Stimulated activated CD8-positive, alpha-beta memory T cell treated with anti-CD3 and anti-CD28 coated beads, Interleukin-2, amount 100 ng/mL, for 48 hours (primary cell): ENCODE data around the gene NUP93.

ENCODE experiments used
- DNase-seq, 2 donors: peaks; one replicate each; pipeline ENCODE4 v3.0.0-alpha.2; 2020; ENCODE audit warnings: low read depth in 2 of 2

NUP93 gene

DNA sequence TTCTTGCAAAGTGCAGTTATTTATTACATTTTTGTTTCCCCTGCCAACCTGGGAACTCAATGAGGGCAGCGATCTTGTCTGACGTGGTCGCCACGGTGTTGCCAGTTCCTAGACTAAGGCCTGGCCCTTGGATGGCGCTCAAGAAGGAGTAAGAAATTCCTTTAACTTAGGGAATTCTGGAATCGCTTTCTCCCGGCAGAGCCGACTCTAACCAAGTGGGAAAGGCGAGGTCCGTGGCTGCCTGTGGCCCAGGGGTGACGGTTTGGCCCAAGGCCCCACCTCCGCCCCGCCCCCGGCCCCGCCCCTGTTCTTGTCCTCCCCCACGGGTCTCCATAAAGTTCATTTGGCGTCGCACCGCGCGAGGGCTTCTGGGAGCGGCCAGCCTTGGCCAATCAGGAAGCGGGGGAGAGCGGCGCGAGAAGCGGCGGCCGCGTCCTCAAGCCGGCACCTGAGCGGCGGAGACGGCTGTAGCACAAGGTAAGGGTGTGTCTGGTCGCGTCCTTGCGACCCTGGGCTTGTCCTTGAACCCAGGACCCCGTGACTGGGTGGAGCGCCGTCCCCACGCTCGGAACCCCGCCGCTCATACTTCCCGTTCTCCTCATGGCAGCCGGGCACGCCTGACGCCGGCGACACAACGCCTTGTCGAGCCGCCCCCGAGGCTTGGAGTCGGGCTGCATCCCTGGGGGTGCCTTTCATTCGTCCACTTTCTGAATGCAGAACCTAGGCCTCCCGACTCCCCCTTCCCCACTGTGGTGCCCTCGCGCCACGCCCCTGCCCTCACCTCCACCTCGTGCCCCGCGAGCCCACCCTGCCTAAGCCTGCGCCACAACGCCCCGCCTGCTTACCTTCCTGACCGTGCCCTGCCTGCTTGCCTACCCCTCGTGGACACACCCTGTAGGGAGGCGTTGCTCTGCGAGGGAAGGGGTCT is at the start of gene NUP93:
NUP93 (plus strand) TSS at position 395 of the 928 bp plus-strand sequence. CDS start 18,119 bp downstream, outside the sequence.
- peak; percentile 83 to 85 for DNase-seq

GRCh38 chr16:56681939-56682702 is 47.8 kb upstream of the NUP93 start, which contains the start of gene MT1X:
Gene MT1X, plus strand, starts transcription at chr16:56682470. Its CDS starts 71 bp downstream, at chr16:56682541.
- DNase-seq, result peak; percentile 89

- DNase-seq, result no peak
Measured at GRCh38 chr16:56682703-56683397, 47.1 kb upstream of the NUP93 start.

DNA sequence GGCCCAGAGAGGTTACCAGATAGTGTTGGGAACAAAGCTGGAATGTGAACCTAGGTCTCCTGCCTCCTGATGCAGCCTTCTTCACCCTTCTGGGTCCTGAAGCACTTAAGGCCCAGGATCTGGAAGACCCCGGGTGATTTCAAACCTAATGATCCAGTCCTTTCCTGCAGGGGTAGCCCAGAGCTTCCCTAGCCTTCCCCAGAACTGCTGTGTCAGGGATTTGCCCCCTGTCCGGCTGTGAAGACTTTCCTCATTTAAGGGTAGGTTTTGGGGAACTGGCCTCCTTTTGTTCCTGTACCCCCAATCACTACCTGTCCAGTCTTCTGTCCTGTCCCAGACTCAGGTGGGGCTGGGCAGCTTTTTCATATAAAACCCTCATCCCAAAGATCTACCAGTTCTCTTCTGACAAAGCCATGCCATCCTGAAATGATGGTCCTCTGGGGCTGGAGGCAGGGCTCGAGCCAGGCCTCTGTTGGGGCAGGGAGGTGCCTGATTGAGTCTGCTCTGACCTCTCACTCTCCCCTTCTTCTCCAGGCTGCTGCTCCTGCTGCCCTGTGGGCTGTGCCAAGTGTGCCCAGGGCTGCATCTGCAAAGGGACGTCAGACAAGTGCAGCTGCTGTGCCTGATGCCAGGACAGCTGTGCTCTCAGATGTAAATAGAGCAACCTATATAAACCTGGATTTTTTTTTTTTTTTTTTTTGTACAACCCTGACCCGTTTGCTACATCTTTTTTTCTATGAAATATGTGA is 46.3 kb upstream of the NUP93 start:
- no peak for DNase-seq

- no peak for DNase-seq
Measured at GRCh38 chr16:56684256-56684925, 45.5 kb upstream of the NUP93 start.

DNA sequence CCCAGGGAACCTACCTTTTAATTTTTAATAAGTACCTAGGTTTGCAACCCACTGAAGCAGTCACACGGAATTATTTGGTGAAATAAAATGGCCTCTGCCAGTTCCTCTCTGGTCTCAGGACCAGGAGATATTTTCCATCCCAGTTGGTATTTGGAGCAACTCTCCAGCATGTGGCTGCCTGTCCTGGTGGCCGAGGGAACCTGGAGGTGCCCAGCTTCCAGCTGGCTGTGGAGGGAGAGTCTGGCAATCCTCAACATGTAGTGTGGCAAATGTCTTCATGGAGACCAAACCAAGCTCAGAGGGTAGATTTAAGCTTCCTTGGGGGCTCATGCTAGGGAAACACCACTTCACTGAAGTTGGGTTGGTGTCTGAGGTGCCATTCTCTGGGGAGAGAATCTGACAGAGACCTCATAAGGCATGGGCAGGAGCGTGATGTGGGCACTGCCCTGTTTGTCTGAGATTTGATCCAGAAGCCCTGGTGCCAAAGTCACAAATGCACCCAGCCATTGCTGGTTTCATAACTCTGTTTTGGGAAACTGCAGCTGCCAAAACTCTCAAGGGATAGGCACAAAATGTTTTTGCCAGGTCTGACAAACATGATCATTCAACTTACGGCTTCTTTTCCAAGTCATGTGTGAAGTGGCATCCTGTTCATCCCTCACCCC is 44.9 kb upstream of the NUP93 start:
- DNase-seq, result no peak

DNA sequence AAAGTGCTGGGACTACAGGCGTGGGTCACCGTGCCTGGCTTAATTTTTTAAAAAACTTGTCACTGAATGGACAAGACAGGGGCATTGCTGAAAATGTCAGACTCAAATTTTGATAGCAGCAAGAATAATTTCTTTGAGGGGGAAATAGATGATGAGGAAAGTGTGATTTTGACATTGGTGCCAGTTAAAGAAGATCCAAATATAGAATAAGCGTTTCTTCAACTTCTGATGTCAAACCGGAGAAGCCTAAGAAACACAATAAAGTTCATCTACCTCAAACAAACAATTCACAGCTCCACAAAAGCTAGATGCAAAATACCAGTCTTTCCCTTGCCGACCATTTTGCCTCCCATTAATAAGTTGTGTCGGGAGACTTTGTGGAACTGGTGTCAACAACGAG is 43.2 kb upstream of the NUP93 start:
- no peak for DNase-seq

GRCh38 chr16:56688762-56689161 is 41.2 kb upstream of the NUP93 start:
- no peak for DNase-seq

- no peak for DNase-seq
Measured at GRCh38 chr16:56689171-56689570, 40.8 kb upstream of the NUP93 start.

- DNase-seq, result no peak
Measured at GRCh38 chr16:56690420-56691122, 39.4 kb upstream of the NUP93 start.

- no peak for DNase-seq
Measured at GRCh38 chr16:56691885-56692284, 38.0 kb upstream of the NUP93 start.

- DNase-seq, result no peak
Measured at GRCh38 chr16:56695246-56695645, 34.7 kb upstream of the NUP93 start.

DNA sequence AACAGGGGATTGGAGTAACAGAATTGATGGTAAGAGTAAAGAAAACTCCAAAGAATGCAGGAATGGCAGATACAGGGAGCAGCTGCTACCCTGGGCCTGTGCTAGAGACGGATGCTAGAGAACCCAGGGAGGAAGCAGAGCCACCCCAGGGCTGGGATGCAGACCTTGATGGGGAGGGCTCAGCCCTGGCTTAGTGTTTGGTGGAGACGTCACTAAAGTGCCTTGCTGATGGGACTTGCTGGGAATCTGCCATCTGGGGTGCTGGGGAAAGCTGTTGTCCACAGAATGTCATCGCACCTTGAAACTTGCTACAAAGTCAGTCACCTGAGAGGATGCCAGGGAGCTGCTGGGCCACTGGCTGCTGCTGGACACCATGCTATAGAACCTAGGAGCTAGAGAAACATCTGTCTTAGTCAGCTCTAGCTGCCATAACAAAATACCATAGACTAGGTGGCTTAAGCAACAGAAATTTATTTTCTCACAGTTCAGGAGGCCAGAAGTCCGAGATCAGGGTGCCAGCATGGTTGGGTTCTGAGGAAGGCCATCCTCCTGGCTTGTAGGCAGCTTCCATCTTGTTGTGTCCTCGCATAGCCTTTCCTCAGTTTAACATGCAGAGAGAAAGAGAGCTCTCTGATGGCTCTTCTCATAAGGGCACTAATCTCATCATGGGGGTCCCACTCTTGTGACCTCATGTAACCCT is 32.3 kb upstream of the NUP93 start:
- no peak for DNase-seq

DNA sequence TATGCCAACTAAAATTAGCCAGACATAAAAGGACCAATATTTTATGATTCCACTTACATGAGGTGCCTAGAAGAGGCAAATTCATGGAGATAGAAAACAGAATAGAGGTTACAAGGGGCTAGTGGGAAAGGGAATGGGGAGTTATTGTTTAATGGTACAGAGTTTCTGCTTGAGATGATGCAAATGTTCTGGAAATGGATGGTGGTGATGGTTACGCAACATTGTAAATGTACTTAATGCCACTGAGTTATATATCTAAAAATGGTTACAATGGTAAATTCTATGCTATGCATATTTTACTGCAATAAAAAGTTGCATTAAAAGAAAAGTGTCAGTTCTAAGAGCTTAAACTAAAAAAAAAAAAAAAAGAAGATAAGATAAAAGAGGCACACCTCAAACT is 29.7 kb upstream of the NUP93 start:
- DNase-seq, result no peak

DNA sequence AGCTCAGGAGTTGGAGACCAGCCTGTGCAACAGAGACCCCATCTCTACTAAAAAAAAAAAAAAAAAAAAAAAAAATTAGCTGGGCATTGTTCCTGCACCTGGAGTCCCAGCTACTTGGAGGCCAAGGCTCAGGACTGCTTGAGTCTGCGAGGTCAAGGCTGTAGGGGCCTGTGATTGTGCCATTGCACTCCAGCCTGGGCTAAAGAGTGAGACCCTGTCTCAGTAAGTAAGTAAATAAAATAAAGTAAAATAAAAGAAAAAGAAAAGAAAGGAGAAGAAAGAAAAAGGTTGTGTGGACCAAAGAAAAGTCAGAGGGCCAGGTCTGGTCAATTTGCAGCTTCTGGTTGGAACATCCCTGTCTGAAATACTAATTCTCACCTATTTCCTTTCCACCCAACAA is 29.3 kb upstream of the NUP93 start:
- DNase-seq, result no peak

GRCh38 chr16:56701534-56701933 is 28.4 kb upstream of the NUP93 start:
- no peak for DNase-seq

GRCh38 chr16:56702836-56703235 is 27.1 kb upstream of the NUP93 start:
- DNase-seq, result no peak

DNA sequence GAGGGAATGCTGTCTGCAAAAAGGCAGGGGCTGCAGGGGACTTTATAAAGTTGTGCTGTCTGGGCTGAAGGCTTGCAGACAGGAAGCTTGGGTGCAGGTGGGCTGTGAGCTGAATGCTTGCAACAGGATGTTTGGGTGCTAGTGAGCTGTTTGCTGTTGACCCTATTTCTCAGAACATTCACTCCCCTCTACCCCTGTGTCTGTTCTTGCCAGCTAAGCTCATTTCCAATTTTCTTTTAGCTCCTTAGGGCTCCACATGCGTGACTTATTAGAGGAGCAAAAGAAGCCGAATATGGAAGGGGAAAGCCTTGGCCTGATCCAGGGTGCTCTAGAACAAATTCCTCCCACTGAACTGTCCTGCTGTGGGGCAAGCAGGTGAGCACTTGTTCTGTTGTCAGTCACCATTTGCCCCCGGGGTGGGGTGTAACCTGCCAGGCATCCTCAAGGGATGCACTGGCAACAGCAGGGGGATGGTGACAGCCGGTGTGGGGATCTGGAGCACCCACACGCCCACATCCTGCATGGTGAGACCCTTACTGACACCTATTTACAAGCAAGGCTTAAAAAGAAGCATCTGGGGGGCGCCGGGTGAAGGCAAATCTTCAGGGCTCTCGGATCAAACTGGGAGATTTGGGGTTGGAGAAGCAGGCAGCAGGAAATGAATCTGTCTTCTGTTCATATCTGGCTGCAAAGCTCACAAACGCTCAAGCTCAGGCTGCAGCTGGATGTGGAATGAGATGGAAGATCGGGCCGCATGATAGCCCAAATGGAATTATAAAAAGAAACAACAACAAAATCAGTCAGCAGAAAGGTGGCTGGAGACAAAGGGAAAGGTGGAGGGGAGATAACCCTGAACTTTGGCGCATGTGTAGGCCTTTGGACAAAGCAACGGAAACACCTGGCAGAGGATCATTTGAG is 21.1 kb upstream of the NUP93 start:
- DNase-seq, result peak in 1 of 2 donors; percentile 13
